HEK293 (cell line): ENCODE results near the gene DCHS2.

Experiments used
- CTCF ChIP-seq: fragments of 450-650 bp; formaldehyde crosslinking; IDR thresholded peaks from 2 replicates; pipeline ENCODE4 v1.5.1; 2016; ENCODE audit warnings: missing biosample characterization, missing genetic modification characterization
- ZBTB44 ChIP-seq: fragments of 450-650 bp; IDR thresholded peaks from 2 replicates; pipeline ENCODE4 v1.5.1; 2018; ENCODE audit warnings: missing biosample characterization, mild to moderate bottlenecking, missing genetic modification characterization
- ZNF10 ChIP-seq: fragments of 450-650 bp; formaldehyde crosslinking; IDR thresholded peaks from 2 replicates; pipeline ENCODE4 v1.5.1; 2017; ENCODE audit warnings: missing biosample characterization, missing genetic modification characterization
- ZNF112 ChIP-seq: fragments of 450-650 bp; formaldehyde crosslinking; IDR thresholded peaks from 2 replicates; pipeline ENCODE4 v1.5.0; 2017; ENCODE audit warnings: missing biosample characterization, missing genetic modification characterization
- ZNF175 ChIP-seq: fragments of 450-650 bp; formaldehyde crosslinking; IDR thresholded peaks from 2 replicates; pipeline ENCODE4 v1.5.1; 2016; ENCODE audit warnings: missing biosample characterization, missing genetic modification characterization
- ZNF292 ChIP-seq: fragments of 450-650 bp; formaldehyde crosslinking; IDR thresholded peaks from 2 replicates; pipeline ENCODE4 v1.5.1; 2016; ENCODE audit warnings: low read depth, missing biosample characterization, missing genetic modification characterization, borderline replicate concordance

- TF ChIP-seq ZNF10 (no peak), CTCF (tag by site-specific recombination) (no peak), ZBTB44 (tag by site-specific recombination) (no peak), ZNF175 (tag by site-specific recombination) (no peak), ZNF292 (tag by site-specific recombination) (no peak), ZNF112 (tag by site-specific recombination) (no peak)
These were observed 50.5 kb downstream of the DCHS2 start for GRCh38 chr4:154441124-154441523.
